DOHH2 (cell line): ENCODE results near the gene DOCK4.
"Not testable (repeated sequence)": the region's sequence is repeated elsewhere in the genome, so short reads cannot be mapped to it uniquely, and the experiment has no call there.

ENCODE experiments used
- H3F3A ChIP-seq: fragments of 200-600 bp; sonication (generic), shearing (Covaris generic); 2 replicates; pipeline ENCODE4 v1.6.0; 2016; ENCODE audit warnings: antibody characterized with exemption, mild to moderate bottlenecking; ENCODE audit not compliant: control insufficient read depth, insufficient read depth
- H3K27ac ChIP-seq: fragments of 200-600 bp; sonication (generic); 2 replicates; pipeline ENCODE4 v1.5.1; 2014; ENCODE audit warnings: low read depth, mild to moderate bottlenecking, low read length, moderate library complexity
- H3K27me3 ChIP-seq: fragments of 200-600 bp; sonication (generic); 2 replicates; pipeline ENCODE4 v1.6.1; 2014; ENCODE audit warnings: mild to moderate bottlenecking, low read length, mixed read lengths; ENCODE audit not compliant: control insufficient read depth
- H3K36me3 ChIP-seq: fragments of 200-600 bp; sonication (generic); 2 replicates; pipeline ENCODE4 v1.6.1; 2014; ENCODE audit warnings: mild to moderate bottlenecking, low read length, moderate library complexity, mixed read lengths; ENCODE audit not compliant: control insufficient read depth
- H3K4me1 ChIP-seq: fragments of 200-600 bp; sonication (generic); 2 replicates; pipeline ENCODE4 v1.6.1; 2014; ENCODE audit warnings: mild to moderate bottlenecking, low read length, mixed read lengths; ENCODE audit not compliant: control insufficient read depth
- H3K4me2 ChIP-seq: fragments of 200-600 bp; sonication (generic); 2 replicates; pipeline ENCODE4 v1.6.0; 2014; ENCODE audit warnings: mild to moderate bottlenecking, low read length, moderate library complexity
- H3K4me3 ChIP-seq: fragments of 200-600 bp; sonication (generic); 2 replicates; pipeline ENCODE4 v1.5.1; 2014; ENCODE audit warnings: mild to moderate bottlenecking, low read length, mixed read lengths
- H3K79me2 ChIP-seq: fragments of 200-600 bp; sonication (generic); 2 replicates; pipeline ENCODE4 v1.6.1; 2014; ENCODE audit warnings: mild to moderate bottlenecking, low read length, mixed read lengths; ENCODE audit not compliant: control insufficient read depth
- H3K9me2 ChIP-seq: fragments of 200-600 bp; sonication (generic); replicated peaks from 2 replicates; pipeline ENCODE4 v1.6.1; 2014; ENCODE audit warnings: mild to moderate bottlenecking, low read length, mixed read lengths; ENCODE audit not compliant: control insufficient read depth
- H3K9me3 ChIP-seq: fragments of 200-600 bp; sonication (generic); 2 replicates; pipeline ENCODE4 v1.6.1; 2014; ENCODE audit warnings: antibody characterized with exemption, low read length, mixed read lengths; ENCODE audit not compliant: control insufficient read depth, insufficient read depth
- H4K20me1 ChIP-seq: fragments of 200-600 bp; sonication (generic); 2 replicates; pipeline ENCODE4 v1.6.0; 2014; ENCODE audit warnings: low read depth, mild to moderate bottlenecking, antibody characterized with exemption, low read length, moderate library complexity; ENCODE audit not compliant: control insufficient read depth, insufficient read depth
- EZH2phosphoT487 ChIP-seq: fragments of 200-600 bp; sonication (generic); IDR thresholded peaks from 2 replicates; pipeline ENCODE4 v1.6.1; 2017; ENCODE audit warnings: borderline replicate concordance, mild to moderate bottlenecking, antibody characterized with exemption, low read length, moderate library complexity, mixed read lengths
- TF ChIP-seq, protein P1 (sequence below): fragments of 200-600 bp; sonication (generic); IDR thresholded peaks from one replicate; pipeline ENCODE4 v1.5.1; 2014; ENCODE audit warnings: antibody characterized with exemption, mild to moderate bottlenecking, low read depth, low read length; ENCODE audit not compliant: poor library complexity, severe bottlenecking

The DOCK4 gene

DNA sequence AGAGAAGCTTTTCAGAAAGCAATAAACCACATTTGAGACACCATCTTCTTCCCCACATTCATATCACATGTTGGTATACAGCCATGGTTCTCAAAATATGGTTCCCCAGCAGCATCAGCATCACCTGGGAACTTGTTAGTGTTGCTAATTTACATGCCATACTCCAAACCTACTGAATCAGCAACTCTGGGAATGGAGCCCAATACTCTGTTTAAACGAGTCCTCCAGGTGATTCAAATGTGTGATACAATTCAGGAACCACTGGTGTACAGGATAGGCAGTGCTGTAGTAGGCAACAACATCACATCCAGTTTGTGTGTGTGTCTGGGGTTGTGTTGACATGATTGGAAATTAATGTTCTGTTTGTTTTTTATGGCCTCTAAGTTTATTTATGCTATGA lies 48.0 kb upstream of the DOCK4 start:
- Histone ChIP-seq H4K20me1 (no peaks in the 10 kb centered on the region; the same call in 1 of the 2 replicates), H3K9me3 (no peaks in the 10 kb centered on the region), H3K36me3 (no peaks in the 10 kb centered on the region), H3F3A (no peaks in the 10 kb centered on the region), H3K4me3 (no peak overlapping the region), H3K4me1 (peaks cover 3% of the 10 kb centered on the region; the same call in 1 of the 2 replicates), H3K27me3 (no peaks in the 10 kb centered on the region), H3K4me2 (no peak overlapping the region), H3K79me2 (peaks cover 14% of the 10 kb centered on the region), H3K9me2 (no peaks in the 10 kb centered on the region), H3K27ac (no peak overlapping the region)
- TF ChIP-seq, protein P1, sequence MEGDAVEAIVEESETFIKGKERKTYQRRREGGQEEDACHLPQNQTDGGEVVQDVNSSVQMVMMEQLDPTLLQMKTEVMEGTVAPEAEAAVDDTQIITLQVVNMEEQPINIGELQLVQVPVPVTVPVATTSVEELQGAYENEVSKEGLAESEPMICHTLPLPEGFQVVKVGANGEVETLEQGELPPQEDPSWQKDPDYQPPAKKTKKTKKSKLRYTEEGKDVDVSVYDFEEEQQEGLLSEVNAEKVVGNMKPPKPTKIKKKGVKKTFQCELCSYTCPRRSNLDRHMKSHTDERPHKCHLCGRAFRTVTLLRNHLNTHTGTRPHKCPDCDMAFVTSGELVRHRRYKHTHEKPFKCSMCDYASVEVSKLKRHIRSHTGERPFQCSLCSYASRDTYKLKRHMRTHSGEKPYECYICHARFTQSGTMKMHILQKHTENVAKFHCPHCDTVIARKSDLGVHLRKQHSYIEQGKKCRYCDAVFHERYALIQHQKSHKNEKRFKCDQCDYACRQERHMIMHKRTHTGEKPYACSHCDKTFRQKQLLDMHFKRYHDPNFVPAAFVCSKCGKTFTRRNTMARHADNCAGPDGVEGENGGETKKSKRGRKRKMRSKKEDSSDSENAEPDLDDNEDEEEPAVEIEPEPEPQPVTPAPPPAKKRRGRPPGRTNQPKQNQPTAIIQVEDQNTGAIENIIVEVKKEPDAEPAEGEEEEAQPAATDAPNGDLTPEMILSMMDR: no peak
- no peak for TF ChIP-seq EZH2phosphoT487

DNA sequence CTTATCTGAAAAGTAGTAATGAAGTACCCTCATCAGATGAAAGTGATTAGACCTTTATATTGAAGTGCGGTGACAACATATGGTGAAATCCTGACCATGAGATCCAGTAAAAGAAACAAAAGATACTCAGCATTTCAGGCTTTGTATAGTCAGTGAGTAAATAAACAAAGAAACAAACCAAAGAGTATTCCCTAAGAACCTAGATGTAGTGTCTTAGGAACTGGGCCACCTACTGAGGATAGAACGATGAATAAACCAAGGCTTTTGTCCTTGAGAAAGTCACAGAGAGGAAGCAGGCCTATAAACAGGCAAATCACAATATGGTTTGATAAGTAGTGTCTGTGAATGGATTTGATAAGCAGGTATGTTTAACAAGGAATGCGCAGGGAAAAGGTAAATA lies 46.5 kb upstream of the DOCK4 start:
- no peaks in the 10 kb centered on the region for H3K27me3 ChIP-seq
- H4K20me1 ChIP-seq: no peaks in the 10 kb centered on the region; the same call in 1 of the 2 replicates
- H3K4me1 ChIP-seq: peaks cover 3% of the 10 kb centered on the region; the same call in 1 of the 2 replicates
- H3K27ac ChIP-seq: no peak overlapping the region
- no peak overlapping the region for H3K4me2 ChIP-seq
- TF ChIP-seq EZH2phosphoT487: no peak
- TF ChIP-seq, protein P1: no peak
- peaks cover 18% of the 10 kb centered on the region for H3K79me2 ChIP-seq
- no peaks in the 10 kb centered on the region for H3K36me3 ChIP-seq
- no peaks in the 10 kb centered on the region for H3F3A ChIP-seq
- no peaks in the 10 kb centered on the region for H3K9me3 ChIP-seq
- no peak overlapping the region for H3K4me3 ChIP-seq
- no peaks in the 10 kb centered on the region for H3K9me2 ChIP-seq

DNA sequence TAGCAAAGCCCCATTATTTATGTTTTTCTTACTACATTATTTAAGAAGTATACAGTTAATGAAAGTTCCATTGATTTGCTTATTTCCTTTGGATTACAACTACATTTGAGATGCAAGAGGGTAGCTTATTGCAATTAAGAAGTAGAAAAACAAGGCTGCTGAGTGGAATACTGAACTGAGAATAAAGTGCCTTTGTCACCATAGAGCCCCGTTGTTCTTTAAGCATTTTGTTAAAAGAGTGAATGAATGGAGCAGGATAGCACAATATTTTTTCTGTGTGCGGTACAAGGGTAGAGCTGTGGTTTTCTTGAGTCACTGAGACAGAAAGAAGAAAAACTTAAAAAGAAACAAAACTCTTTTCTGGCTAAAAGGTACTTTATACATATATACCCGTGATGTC lies 45.9 kb upstream of the DOCK4 start:
- H4K20me1 ChIP-seq: no peaks in the 10 kb centered on the region; the same call in 1 of the 2 replicates
- peaks cover 18% of the 10 kb centered on the region for H3K79me2 ChIP-seq
- no peaks in the 10 kb centered on the region for H3K9me3 ChIP-seq
- TF ChIP-seq EZH2phosphoT487: no peak
- TF ChIP-seq, protein P1: no peak
- no peak overlapping the region for H3K4me3 ChIP-seq
- H3F3A ChIP-seq: no peaks in the 10 kb centered on the region
- H3K27ac ChIP-seq: no peak overlapping the region
- no peaks in the 10 kb centered on the region for H3K36me3 ChIP-seq
- H3K27me3 ChIP-seq: no peaks in the 10 kb centered on the region
- H3K9me2 ChIP-seq: no peaks in the 10 kb centered on the region
- no peak overlapping the region for H3K4me2 ChIP-seq
- H3K4me1 ChIP-seq: peaks cover 3% of the 10 kb centered on the region; the same call in 1 of the 2 replicates

DNA sequence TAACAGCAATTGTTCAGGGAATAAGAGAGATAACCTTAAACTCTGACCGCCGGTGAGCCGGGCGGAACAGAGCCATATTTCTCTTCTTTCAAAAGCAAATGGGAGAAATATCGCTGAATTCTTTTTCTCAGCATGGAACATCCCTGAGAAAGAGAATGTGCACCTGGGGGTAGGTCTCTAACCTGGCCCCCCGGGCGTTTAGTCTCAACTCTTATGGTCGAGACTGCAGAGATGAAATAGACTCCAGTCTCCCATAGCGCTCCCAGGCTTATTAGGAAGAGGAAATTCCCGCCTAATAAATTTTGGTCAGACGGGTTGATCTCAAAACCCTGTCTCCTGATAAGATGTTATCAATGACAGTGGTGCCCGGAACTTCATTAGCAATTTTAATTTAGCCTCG lies 43.8 kb upstream of the DOCK4 start:
- not testable (repeated sequence) for H3K4me1 ChIP-seq, H3K79me2 ChIP-seq, H3K4me3 ChIP-seq, H3K27ac ChIP-seq, H3K4me2 ChIP-seq, H3K27me3 ChIP-seq, H3K36me3 ChIP-seq, H3F3A ChIP-seq, H3K9me3 ChIP-seq, H3K9me2 ChIP-seq, H4K20me1 ChIP-seq
